Activated effector memory CD4-positive, alpha-beta T cell treated with Interleukin-2 at 50 U/mL for 16 hours (primary cell): ENCODE measurements around the gene NPIPB6.

ENCODE experiments used
- DNase-seq: peaks from one replicate; pipeline ENCODE4 v3.0.0-alpha.2; 2020

The NPIPB6 gene

GRCh38 chr16:28321700-28322411, 41.5 kb downstream of the NPIPB6 start:
- DNase-seq: no peak

- no peak for DNase-seq
Measured at GRCh38 chr16:28320741-28321140, 42.6 kb downstream of the NPIPB6 start.

- no peak for DNase-seq
Measured at GRCh38 chr16:28320023-28320561, 43.2 kb downstream of the NPIPB6 start.

- no peak for DNase-seq
Measured at GRCh38 chr16:28319476-28320022, 43.8 kb downstream of the NPIPB6 start.

- DNase-seq: no peak
Measured at GRCh38 chr16:28318042-28318744, 45.1 kb downstream of the NPIPB6 start.

GRCh38 chr16:28317040-28317880, 46.0 kb downstream of the NPIPB6 start:
- peak; percentile 54 for DNase-seq

- DNase-seq: no peak
Measured at GRCh38 chr16:28316054-28316453, 47.3 kb downstream of the NPIPB6 start.

- no peak for DNase-seq
Measured at GRCh38 chr16:28313587-28313986, 49.7 kb downstream of the NPIPB6 start.

GRCh38 chr16:28312327-28312726, 51.0 kb downstream of the NPIPB6 start:
- DNase-seq: no peak

GRCh38 chr16:28311913-28312312, 51.4 kb downstream of the NPIPB6 start:
- no peak for DNase-seq

- DNase-seq: no peak
Measured at GRCh38 chr16:28311413-28311812, 51.9 kb downstream of the NPIPB6 start.

GRCh38 chr16:28310796-28311195, 52.5 kb downstream of the NPIPB6 start:
- no peak for DNase-seq

GRCh38 chr16:28309811-28310311, 53.4 kb downstream of the NPIPB6 start:
- peak; percentile 85 for DNase-seq

GRCh38 chr16:28308794-28309584, 54.3 kb downstream of the NPIPB6 start:
- no peak for DNase-seq

- no peak for DNase-seq
Measured at GRCh38 chr16:28307936-28308335, 55.4 kb downstream of the NPIPB6 start.

GRCh38 chr16:28304214-28304613, 59.1 kb downstream of the NPIPB6 start:
- DNase-seq: no peak

- no peak for DNase-seq
Measured at GRCh38 chr16:28303132-28303531, 60.2 kb downstream of the NPIPB6 start.

GRCh38 chr16:28301620-28302019, 61.7 kb downstream of the NPIPB6 start:
- DNase-seq: no peak

GRCh38 chr16:28301154-28301553, 62.2 kb downstream of the NPIPB6 start:
- no peak for DNase-seq

GRCh38 chr16:28300327-28300726, 63.0 kb downstream of the NPIPB6 start:
- DNase-seq: no peak

GRCh38 chr16:28298511-28298878, 64.8 kb downstream of the NPIPB6 start:
- no peak for DNase-seq
